PC-9 (cell line): ENCODE measurements around the gene ZNF346. TPM values are rescaled to one million over a fixed set of nuclear protein-coding genes. Genes with fewer than 3 reads are reported as not detected.
"Not testable (repeated sequence)": the region's sequence is repeated elsewhere in the genome, so short reads cannot be mapped to it uniquely, and the experiment has no call there.

Experiments used
- BruUV-seq: library from RNA; stranded (reverse); fragments of 400-500 nt; replicated peaks from 2 replicates; lab custom pipeline; 2021; lab: Mats Ljungman, UMichigan
- CTCF ChIA-PET: fragments of 300-600 bp; sonication (Branson Sonifier 250); formaldehyde crosslinking; loops from one replicate; lab custom pipeline; 2022; ENCODE audit warnings: antibody characterized with exemption; lab: Charles Lee
- POLR2A ChIA-PET: fragments of 300-600 bp; sonication (Branson Sonifier 250); formaldehyde crosslinking; loops from one replicate; lab custom pipeline; 2022; ENCODE audit warnings: antibody characterized with exemption; ENCODE audit not compliant: unreplicated experiment; lab: Charles Lee
- DNase-seq, 2 experiments: peaks; one replicate each; pipeline versions ENCODE4 v3.0.0 to v3.0.0-alpha.2; 2015 to 2022; ENCODE audit warnings: mixed read lengths in 1 of 2
- H2AFZ ChIP-seq: fragments of 200-600 bp; sonication (generic); 2 replicates; pipeline ENCODE4 v1.8.1; 2017; ENCODE audit warnings: antibody characterized with exemption
- H3F3A ChIP-seq: fragments of 200-600 bp; sonication (generic); 2 replicates; pipeline ENCODE4 v1.8.1; 2017; ENCODE audit warnings: antibody characterized with exemption, mild to moderate bottlenecking, low read depth; ENCODE audit not compliant: insufficient read depth
- H3K27ac ChIP-seq: fragments of 200-600 bp; sonication (generic); 2 replicates; pipeline ENCODE4 v1.6.1; 2016; ENCODE audit warnings: mixed run types
- H3K27me3 ChIP-seq: fragments of 200-600 bp; sonication (generic); 2 replicates; pipeline ENCODE4 v1.6.1; 2016; ENCODE audit warnings: low read depth, mixed run types; ENCODE audit not compliant: insufficient read depth
- H3K36me3 ChIP-seq: fragments of 200-600 bp; sonication (generic); 2 replicates; pipeline ENCODE4 v1.6.1; 2016; ENCODE audit warnings: low read depth, mixed run types
- H3K4me1 ChIP-seq: fragments of 200-600 bp; sonication (generic); replicated peaks from 2 replicates; pipeline ENCODE4 v1.6.1; 2016; ENCODE audit warnings: mixed run types; ENCODE audit not compliant: insufficient read depth
- H3K4me2 ChIP-seq: fragments of 200-600 bp; sonication (generic); 2 replicates; pipeline ENCODE4 v1.6.1; 2017; ENCODE audit warnings: mixed run types
- H3K4me3 ChIP-seq: fragments of 200-600 bp; sonication (generic); 2 replicates; pipeline ENCODE4 v1.6.1; 2016; ENCODE audit warnings: mixed run types
- H3K79me2 ChIP-seq: fragments of 200-600 bp; sonication (generic); 2 replicates; pipeline ENCODE4 v1.6.1; 2017; ENCODE audit warnings: low read depth, mixed run types
- H3K9me2 ChIP-seq: fragments of 200-600 bp; sonication (generic); 2 replicates; pipeline ENCODE4 v1.8.1; 2017; ENCODE audit warnings: mild to moderate bottlenecking; ENCODE audit not compliant: insufficient read depth
- H3K9me3 ChIP-seq: fragments of 200-600 bp; sonication (generic); 2 replicates; pipeline ENCODE4 v1.8.1; 2016; ENCODE audit warnings: low read depth; ENCODE audit not compliant: insufficient read depth
- H4K20me1 ChIP-seq: fragments of 200-600 bp; sonication (generic); 2 replicates; pipeline ENCODE4 v1.8.1; 2017; ENCODE audit not compliant: insufficient read depth
- CTCF ChIP-seq: fragments of 200-600 bp; sonication (generic); conservative IDR thresholded peaks from 2 replicates; pipeline ENCODE4 v1.6.1; 2017; ENCODE audit warnings: mixed run types, antibody characterized with exemption, mild to moderate bottlenecking, moderate library complexity
- EZH2 ChIP-seq: fragments of 200-600 bp; sonication (generic); IDR thresholded peaks from 2 replicates; pipeline ENCODE4 v1.8.0; 2017; ENCODE audit warnings: antibody characterized with exemption, low read depth
- intact Hi-C: fragments of 100-400 bp; cut with micrococcal nuclease; formaldehyde crosslinking; loops from one replicate; pipeline ENCODE4 v1.10.0; 2022; ENCODE audit not compliant: unreplicated experiment
- total RNA-seq: library from RNA; stranded (reverse); gene quantifications from 2 replicates; pipeline ENCODE4 v1.2.3, GENCODE V29; 2021

Gene ZNF346
- total RNA-seq, 1 experiment from 2014 or later = 23.8 TPM

GRCh38 chr5:176983593-176983992 lies 38.9 kb upstream of the ZNF346 start:
- Histone ChIP-seq H3K36me3 (peaks cover 12% of the 10 kb centered on the region), H3K79me2 (peaks cover 46% of the 10 kb centered on the region)
- H3F3A ChIP-seq, H4K20me1 ChIP-seq, DNase-seq, CTCF ChIA-PET, H3K9me3 ChIP-seq, H3K27me3 ChIP-seq, H2AFZ ChIP-seq, intact Hi-C loops, H3K9me2 ChIP-seq, H3K4me3 ChIP-seq, H3K4me2 ChIP-seq, POLR2A ChIA-PET, H3K4me1 ChIP-seq, BruUV-seq, H3K27ac ChIP-seq: not testable (repeated sequence)

- H3K27ac ChIP-seq, H3K9me3 ChIP-seq, H3K9me2 ChIP-seq, H3K4me2 ChIP-seq, intact Hi-C loops, H3K4me3 ChIP-seq, DNase-seq, H4K20me1 ChIP-seq, H2AFZ ChIP-seq, H3F3A ChIP-seq, CTCF ChIA-PET, POLR2A ChIA-PET, H3K4me1 ChIP-seq, BruUV-seq, H3K27me3 ChIP-seq: not testable (repeated sequence)
- peaks cover 12% of the 10 kb centered on the region for H3K36me3 ChIP-seq
- peaks cover 52% of the 10 kb centered on the region for H3K79me2 ChIP-seq
Measured at GRCh38 chr5:176984176-176984575, 38.3 kb upstream of the ZNF346 start.

GRCh38 chr5:176985516-176985915 lies 37.0 kb upstream of the ZNF346 start:
- Histone ChIP-seq H3K9me3 (no peaks in the 10 kb centered on the region), H3F3A (peaks cover 3% of the 10 kb centered on the region; the same call in 1 of the 2 replicates), H2AFZ (no peak overlapping the region), H3K27ac (no peak overlapping the region), H3K79me2 (peaks cover 62% of the 10 kb centered on the region), H3K27me3 (no peaks in the 10 kb centered on the region), H3K4me2 (no peak overlapping the region), H3K9me2 (no peaks in the 10 kb centered on the region), H3K4me1 (no peaks in the 10 kb centered on the region), H3K4me3 (no peak overlapping the region), H4K20me1 (peaks cover 4% of the 10 kb centered on the region; the same call in 1 of the 2 replicates), H3K36me3 (peaks cover 6% of the 10 kb centered on the region; the same call in 1 of the 2 replicates)
- ChIA-PET CTCF (no interaction called here), POLR2A (interaction anchor here (0.7 kb wide), 1 partner anchor 226 kb away, joined by 7 read pairs; no protein-coding TSS in a partner anchor)
- no TSS peak for BruUV-seq
- no peak for DNase-seq
- TF ChIP-seq EZH2 (no peak), CTCF (no peak)
- intact Hi-C loops = no loop called here

GRCh38 chr5:176986280-176986679 lies 36.2 kb upstream of the ZNF346 start:
- no peaks in the 10 kb centered on the region for H3K9me3 ChIP-seq
- peaks cover 6% of the 10 kb centered on the region; the same call in 1 of the 2 replicates for H3K36me3 ChIP-seq
- ChIA-PET POLR2A (interaction anchor here (0.6 to 0.7 kb wide), 2 partner anchors 227 to 1459 kb away, joined by 4 to 7 read pairs; no protein-coding TSS in a partner anchor), CTCF (interaction anchor here (0.6 kb wide), 1 partner anchor 326 kb away, joined by 4 read pairs; no protein-coding TSS in a partner anchor)
- H4K20me1 ChIP-seq = peaks cover 4% of the 10 kb centered on the region; the same call in 1 of the 2 replicates
- no peaks in the 10 kb centered on the region for H3K27me3 ChIP-seq
- DNase-seq = no peak
- peaks cover 70% of the 10 kb centered on the region for H3K79me2 ChIP-seq
- intact Hi-C loops = no loop called here
- H3K27ac ChIP-seq = no peak overlapping the region
- no peak overlapping the region for H2AFZ ChIP-seq
- H3K4me2 ChIP-seq = no peak overlapping the region
- no peaks in the 10 kb centered on the region for H3F3A ChIP-seq
- H3K4me3 ChIP-seq = no peak overlapping the region
- no peaks in the 10 kb centered on the region for H3K9me2 ChIP-seq
- H3K4me1 ChIP-seq = no peaks in the 10 kb centered on the region
- TF ChIP-seq EZH2 (no peak), CTCF (no peak)
- no TSS peak for BruUV-seq
